GM19452 (cell line): Measurements from ENCODE around the gene NUP58.
"Not testable (repeated sequence)": the region's sequence is repeated elsewhere in the genome, so short reads cannot be mapped to it uniquely, and the experiment has no call there.

Experiments used
- ATAC-seq: cut with Tn5 transposase; IDR thresholded peaks from one replicate; pipeline ENCODE4 v1.9.1; 2021; ENCODE audit not compliant: unreplicated experiment

Gene NUP58

DNA sequence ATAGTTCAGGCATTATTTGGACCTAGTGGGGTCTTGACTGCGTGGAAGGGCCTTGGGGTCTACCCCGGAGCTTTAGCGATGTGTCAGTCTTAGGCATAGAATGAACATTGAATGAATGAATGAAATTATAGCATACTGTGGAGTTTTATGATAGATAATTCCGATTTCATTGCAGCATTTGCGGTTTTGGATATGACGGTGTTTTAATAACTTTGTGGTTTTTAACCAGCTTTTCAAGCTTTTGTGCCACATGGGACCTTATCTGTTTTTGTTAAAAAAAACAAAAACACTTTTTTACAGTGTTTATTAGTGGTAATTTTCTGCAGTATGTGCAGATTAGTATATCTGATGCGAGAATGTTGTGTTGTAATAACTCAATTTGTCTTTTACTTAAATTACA, 696 bp downstream of the NUP58 start:
- ATAC-seq, result no peak

DNA sequence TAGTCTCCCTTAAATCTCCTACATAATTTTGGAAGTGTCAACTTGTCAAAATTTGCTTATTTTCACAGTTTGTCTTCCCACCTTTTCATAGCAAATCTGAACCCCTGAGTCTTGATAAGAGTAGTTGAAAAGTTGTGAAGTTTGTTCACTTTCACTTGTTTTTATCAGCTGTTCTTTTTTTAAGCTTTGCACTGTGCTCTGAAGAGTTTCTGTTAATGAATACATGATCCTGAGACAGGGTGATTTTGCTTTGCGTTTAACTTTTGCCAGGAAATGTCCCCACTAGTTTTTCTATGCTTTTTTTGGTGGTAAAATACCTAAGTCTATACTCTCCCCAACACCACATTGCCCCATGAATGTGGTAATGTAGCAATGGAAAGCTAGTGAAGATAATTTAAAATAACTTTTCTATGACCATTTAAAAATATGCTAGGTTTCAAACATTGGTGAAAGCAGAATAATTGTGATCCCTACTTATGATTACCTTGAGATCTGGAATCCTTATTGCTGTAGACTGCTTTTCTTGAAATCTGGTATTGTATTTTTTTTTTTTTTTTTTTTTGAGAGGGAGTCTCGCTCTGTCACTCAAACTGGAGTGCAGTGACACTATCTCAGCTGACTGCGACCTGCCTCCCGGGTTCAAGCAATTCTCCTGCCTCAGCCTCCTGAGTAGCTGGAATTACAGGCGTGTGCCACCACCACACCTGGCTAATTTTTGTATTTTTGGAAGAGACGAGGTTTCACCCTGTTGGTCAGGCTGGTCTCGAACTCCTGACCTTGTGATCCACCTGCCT, 5.4 kb downstream of the NUP58 start:
- no peak for ATAC-seq

DNA sequence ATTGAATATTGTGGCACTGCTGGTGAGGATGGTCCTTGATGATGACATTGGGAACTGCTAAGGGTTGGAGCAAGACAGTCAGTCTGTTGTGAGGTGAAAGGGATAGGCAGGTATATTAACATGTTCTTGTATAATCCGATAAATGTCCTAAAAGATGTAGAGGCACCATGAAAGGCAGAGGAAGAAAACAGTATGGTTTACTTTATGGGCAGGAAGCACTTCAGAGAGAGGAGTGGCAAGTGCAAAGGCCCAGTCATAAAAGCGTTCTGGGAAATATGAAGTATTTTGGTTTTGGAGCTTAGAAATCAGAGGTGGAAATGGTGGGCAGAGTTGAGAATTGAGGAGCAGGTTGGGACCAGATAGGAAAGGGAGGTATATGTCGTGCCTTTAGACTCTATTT, 9.5 kb downstream of the NUP58 start:
- ATAC-seq, result no peak

DNA sequence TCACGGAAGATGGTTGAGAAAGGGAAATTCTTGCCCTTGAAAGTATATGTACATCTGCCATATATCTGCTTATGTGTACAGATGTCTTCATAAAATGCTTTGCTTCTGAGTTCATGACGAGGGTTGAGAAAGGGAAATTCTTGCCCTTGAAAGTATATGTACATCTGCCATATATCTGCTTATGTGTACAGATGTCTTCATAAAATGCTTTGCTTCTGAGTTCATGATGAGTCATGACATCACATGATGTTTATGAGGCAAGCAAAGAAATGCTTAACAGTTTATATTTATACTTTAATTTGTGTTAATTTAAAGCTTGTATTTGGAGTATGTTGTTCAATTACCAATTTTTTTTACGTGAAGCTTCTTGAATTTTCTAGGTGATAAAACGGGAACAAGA, 17.5 kb downstream of the NUP58 start:
- ATAC-seq, result not testable (repeated sequence)

DNA sequence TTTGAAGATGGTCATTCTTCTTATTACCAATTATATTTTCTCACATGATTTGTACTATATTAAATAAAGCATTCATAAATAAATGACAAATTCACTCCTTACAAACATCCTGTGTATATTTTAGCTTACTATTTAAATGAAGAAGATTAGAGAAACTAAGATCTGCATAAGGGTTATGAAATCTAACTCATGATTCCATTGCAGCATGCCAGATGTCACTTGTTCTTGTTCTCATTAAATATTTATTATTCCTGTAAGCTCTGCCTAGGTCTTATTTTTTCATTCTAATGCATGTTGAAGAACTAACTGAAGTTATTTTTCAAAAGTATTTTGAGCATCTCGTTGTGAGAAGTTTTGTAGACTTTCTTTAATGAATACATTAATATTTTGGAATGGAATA, 18.3 kb downstream of the NUP58 start:
- ATAC-seq, result no peak

DNA sequence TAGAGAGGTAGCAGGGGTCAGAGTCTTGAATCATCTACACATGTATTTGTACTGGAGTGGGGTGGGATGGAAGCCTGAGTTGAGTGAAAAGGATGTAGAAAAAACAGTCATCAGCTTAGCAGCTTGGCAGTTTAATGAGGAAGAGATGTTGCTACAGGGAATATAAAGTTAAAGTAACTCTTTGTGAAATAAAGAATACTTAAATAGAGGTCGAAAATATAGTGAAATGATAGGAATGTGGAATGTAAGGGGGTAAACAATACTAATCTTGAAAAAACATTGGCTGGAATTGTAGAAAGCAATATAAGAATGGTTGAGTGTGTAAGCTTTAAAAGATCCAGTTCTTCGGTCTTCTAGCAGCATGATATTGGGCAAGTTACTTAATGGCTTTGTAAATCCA, 22.7 kb downstream of the NUP58 start:
- ATAC-seq, result no peak

DNA sequence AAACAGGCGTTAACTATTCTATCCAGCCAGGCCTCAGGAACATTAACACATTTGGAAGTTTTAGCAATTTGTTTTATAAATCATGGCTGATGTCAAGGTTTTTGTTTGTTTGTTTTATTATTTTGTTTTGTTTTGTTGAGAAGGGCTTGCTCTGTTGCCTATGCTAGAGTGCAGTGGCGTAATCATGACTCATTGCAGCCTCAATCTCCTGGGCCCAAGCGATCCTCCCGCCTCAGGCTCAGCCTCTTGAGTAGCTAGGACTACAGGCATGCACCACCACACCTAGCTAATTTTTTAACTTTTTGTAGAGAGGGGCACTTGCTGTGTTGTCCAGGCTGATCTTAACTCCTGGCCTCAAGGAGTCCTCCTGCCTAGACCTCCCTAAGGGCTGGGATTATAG, 28.3 kb downstream of the NUP58 start:
- no peak for ATAC-seq

DNA sequence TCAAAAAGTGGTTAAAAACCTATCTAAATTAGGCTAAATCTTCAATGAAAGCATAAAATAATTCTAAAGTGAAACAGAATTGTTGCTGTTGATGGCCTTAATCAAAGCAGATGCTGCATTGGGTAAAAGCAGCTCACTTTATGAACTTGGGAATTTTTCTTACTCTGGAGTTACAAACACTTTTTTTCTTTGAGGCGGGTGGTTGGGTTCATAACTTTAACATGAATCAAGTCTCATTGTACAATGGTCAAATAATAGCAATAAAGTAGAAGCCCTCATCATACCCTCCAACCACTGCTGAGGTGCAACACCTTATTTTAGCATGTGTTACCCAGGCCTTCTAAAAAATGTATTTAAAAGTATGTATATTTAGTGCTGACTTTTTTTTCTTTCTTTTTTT, 29.1 kb downstream of the NUP58 start:
- ATAC-seq, result no peak

DNA sequence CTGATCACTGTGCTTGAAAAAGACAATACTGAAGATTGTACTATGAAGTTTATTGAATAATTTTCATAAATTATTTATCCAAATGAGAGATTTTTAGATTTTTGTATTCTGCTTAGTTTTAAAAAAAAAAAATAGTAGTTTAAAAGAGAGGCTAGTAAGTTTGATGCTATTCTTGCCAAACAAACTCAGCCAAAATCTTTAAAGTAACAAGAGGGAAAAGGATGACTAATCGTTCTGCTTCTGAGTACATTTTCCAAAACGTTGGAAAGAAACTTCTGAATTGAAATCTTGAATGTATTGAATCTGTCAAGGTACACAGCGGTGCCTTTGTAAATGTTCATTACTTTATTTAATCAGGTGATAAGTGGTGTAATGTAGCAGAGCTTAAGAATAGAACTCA, 34.4 kb downstream of the NUP58 start:
- ATAC-seq, result no peak

DNA sequence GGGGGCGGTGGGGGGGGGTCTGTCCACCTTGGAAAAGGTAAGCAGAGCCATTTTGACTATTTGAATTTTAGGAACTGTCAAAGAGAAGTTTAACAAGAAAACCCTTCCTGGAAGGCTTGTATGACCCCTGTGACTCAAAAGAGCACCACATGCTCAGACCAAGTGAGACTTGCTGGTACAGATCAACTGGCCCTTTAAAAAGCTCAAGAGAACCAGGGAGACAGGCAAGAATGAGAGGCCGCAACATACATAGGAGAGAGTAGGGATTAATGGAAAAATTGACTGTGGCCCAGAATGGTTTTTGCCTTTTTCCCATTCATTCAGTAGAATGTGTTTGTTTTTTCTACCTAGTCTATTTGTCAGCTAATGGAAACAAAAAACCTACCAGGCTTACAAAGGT, 44.2 kb downstream of the NUP58 start:
- no peak for ATAC-seq

DNA sequence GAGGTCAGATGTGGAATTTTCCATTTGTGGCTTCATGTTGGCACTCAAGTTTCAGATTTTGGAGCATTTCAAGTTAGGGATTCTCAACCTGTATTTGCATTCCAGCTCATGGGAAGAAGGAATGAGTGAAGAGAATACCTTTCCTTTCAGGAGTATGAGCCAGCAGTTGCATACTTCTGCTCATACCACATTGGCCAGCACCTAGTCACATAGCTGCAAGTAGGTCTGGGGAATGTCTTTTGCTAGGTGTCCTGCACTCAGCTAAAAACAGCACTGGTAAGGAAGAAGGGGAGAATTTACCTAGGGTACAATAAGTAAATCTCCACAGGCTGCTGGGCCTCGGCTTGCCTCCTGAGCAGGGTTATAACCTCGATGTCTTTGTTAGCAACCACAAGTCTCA, 45.7 kb downstream of the NUP58 start:
- no peak for ATAC-seq

DNA sequence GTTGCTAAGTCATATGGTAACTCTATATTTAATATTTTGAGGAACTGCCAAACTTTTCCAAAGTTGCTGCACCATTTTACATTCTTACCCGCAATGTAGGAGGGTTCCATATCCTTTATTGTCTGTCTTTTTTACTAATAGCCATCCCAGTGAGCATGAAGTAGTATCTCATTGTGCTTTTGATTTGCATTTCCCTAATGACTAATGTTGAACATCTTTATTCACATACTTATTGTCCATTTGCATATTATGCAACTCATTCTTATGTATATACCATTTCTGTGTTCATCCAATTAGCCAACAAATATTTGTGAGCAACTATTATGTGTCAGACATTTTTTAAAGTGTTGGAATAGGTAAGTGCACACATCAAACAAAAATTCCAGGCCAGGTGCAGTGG, 50.0 kb downstream of the NUP58 start:
- no peak for ATAC-seq

DNA sequence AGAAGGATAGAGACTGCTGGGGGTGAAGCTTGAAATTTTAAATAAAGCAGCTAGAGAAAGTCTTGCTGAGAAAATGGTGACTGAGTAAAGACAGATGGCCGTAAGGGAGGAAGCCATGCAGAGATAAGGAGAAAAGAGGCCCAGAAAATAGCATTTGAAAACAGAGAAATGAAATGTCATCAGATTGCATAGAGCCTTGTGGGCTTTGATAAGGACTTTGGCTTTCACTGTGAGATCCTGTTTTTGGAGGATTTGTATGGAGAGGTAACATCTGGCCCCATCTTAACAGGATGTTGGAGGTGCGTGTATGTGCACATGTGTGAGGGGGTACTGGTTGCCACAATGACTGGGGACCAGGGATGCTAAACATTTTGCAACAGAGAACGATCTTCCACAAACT, 50.8 kb downstream of the NUP58 start:
- ATAC-seq, result no peak

DNA sequence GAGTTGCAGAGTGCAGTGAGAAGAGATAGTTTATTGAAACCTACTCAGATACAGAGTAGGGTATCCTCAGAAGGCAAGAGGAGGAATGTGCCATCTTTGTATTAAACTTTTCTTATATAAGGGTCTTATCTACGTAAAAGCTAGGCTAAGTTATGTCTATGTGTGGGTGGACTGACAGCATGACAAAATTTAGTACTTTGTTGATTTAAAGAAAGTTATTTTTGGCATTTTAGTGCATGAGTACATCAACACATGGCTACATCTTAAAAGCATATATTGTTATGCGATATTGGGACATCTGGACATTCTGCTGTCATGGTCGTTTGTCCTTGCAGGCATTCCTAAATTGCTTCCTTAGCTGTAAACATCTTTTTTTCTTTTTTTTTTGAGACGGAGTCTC, 51.4 kb downstream of the NUP58 start:
- no peak for ATAC-seq

DNA sequence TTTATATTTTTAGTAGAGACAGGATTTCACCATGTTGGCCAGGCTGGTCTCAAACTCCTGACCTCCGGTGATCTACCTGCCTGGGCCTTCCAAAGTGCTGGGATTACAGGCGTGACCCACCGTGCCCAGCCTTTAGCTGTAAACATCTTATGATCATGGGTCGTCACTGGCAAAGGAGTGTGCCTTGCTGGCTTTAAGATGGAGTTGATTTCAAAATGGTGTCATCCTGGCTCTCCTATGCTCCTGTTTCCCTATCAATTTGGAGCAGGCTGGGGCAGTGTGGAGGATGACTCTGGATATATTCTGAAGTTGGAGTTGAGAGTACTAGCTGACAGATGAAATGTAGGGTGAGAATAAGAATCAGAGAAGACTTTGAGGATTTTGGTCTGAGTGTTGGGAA, 51.9 kb downstream of the NUP58 start:
- ATAC-seq, result no peak

DNA sequence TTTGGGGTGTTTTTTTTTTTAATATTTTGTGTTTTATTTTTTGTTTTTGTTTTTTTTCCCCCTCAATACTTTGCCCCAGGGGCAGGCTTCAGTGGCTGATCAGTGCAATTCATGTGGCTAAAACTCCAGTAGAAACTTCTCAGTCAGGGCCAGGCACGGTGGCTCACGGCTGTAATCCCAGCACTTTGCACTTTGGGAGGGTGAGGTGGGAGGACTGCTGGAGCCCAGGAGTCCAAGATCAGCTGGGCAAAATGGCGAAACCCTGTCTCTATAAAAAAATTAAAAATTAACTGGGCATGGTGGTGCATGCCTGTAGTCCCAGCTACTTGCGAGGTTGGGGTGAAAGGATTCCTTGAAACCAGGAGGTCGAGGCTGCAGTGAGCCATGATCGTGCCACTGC, 53.0 kb downstream of the NUP58 start:
- no peak for ATAC-seq

DNA sequence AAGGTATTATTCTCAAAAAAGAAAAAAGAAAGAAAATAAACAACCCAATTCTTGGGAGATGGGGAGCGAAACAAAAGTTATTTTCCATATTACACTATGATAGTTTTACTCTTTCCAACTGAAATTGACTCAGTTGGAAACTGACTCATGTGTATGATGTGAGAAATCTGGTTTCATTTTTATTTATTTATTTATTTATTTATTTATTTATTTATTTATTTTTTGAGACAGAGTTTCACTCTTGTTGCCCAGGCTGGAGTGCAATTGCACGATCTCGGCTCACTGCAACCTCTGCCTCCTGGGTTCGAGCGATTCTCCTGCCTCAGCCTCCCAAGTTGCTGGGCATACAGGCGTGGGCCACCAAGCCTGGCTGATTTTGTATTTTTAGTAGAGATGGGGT, 59.0 kb downstream of the NUP58 start:
- ATAC-seq, result not testable (repeated sequence)

DNA sequence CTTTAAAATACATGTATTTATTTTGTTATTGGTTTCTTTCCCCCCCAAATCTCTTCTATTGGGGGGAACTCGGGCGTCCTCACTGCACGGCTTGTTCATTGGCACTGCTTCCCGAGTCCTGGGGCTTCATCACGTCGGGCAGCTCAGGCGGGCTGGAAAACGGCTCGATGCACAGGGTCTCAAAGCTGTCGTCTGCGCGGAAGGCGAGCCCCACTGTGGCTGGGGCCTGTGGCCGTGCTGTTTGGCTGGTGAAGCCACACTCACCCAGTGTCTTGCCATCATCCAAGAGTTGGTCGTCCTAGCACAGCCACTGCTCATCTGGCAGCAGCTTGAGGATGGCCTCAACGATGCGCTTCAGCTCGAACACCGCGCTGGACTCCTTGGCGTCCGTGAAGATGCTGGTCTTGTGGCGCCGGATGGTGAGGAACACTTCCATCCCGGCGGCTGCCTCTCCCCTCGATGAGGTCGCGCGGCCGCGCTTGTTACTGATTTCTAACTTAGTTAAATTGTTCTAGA, 64.4 kb downstream of the NUP58 start:
- no peak for ATAC-seq

DNA sequence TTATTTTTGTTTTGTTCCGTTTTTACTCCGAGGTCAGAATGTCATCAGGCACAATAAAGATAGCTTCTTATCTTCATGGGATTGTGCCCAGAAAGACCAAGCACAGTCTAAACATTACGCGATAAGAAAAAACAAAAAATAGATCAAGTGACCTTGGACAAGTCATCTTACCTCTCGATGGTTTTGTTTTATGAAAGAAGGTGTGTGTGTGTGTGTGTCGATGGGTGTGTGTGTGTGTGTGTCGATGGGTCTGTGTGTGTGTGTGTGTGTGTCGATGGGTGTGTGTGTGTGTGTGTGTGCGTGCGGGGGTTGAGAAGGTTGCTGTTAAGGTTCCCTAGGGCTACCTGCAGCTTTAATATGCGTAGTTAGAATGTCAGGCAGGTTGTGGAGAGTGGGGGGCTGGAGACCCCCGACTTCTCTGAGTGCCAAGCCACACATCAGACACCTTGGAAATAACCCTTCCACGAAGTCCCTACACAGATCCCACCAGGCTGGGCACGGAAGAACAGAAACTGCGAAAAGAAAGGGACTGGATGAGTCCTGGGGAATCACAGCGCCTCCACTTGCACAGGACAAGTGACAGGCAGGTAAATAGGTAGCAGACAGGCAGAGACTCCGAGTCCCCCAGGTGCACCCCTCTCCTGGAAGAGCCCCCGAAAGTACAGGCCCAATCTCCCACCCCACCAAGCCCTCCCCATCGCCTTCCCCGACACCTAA, 69.9 kb downstream of the NUP58 start:
- ATAC-seq, result no peak

DNA sequence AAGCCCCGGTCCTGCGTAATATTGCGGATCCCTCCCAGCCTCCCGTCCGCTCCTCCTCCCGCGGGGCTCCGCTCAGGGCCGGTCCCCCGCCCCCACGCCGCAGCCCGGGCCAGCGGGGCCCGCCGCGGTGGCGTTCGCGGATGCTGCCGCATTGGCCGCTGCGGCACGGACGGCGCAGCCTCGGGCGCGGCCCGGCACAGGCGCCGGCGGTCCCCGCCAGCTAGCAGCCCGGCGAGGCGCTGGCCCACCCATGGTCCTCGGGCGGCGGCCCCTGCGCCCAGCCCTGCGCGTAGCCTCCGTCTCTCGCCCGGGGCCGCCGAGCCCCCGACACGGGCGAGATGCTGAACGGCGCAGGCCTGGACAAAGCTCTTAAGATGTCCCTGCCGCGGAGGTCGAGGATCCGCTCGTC, 70.5 kb downstream of the NUP58 start, which contains the start of gene ATP8A2:
Gene ATP8A2, plus strand, starts transcription at position 100 of the 409 bp plus-strand sequence. Its CDS starts 239 bp downstream, at position 339.
- no peak for ATAC-seq

DNA sequence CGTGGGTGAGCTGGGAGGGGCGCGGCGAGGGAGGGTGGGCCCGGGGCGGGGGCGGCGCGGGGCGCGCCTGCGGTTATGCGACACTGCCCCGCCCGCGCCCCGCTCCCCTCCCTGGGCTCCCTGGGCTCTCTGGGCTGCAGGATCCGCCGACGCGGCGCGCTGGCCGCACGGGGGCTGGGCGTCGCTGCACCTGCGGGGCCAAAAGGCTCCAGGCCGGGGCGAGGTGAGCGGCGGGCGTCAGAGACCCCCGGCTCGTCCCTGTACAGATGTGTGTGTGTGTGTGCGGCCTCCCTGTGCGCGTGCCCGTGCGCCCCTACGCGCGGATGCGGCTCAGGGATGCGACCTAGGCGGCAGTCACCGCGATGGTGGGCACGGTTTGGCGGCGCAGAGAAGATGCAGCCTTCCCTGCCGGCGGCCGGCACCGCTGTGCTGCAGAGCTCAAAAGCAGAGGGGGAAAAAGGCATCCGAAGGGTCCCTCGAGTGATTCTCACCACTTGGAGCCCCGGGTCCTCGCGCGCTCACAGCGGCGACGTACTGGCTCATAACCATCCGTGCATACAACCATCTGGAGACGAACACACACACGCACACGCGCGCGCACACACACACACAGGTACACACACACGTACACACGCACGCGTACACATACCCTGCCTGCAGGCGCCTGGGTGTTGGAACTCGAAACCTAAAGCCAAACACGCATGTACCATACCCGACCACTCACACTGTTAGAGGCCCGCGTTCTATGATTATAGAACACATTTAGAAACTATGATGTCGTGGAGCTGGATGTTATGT, 71.1 kb downstream of the NUP58 start:
- no peak for ATAC-seq
